ENCODE results near the gene KL.

Gene KL

DNA sequence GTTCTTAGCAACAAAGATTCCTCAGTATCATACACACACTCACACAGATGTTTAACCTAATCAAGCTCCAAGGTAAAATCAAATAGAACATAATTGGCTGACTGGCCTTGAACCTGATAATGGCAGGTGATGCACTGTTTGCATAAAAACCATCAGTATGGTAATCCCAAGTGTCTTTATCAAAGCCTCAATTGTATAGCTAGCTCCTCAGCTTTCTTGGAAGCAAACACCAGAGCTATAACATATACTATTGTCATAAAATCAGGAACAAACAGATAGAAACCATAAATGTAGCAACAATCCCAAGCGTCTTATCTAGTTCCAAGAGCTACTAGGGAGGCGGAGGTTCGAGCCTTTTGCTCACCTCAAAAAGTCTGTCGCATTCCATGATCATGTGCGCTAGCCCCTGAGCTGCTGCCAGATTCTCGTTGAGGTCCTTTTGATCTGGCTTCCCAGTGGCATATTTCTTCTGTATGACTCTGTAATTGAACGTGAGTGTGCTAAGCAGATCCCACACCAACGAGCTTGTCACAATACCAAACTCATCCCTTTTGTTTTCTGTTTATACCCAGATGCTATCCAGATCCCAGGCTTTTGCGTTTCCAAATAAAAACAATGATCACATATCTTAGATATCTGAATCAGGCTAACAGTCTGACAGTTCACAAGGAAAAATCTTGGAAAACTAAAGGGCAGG is 95.3 kb downstream of the KL start:
- TF ChIP-seq, protein P1, sequence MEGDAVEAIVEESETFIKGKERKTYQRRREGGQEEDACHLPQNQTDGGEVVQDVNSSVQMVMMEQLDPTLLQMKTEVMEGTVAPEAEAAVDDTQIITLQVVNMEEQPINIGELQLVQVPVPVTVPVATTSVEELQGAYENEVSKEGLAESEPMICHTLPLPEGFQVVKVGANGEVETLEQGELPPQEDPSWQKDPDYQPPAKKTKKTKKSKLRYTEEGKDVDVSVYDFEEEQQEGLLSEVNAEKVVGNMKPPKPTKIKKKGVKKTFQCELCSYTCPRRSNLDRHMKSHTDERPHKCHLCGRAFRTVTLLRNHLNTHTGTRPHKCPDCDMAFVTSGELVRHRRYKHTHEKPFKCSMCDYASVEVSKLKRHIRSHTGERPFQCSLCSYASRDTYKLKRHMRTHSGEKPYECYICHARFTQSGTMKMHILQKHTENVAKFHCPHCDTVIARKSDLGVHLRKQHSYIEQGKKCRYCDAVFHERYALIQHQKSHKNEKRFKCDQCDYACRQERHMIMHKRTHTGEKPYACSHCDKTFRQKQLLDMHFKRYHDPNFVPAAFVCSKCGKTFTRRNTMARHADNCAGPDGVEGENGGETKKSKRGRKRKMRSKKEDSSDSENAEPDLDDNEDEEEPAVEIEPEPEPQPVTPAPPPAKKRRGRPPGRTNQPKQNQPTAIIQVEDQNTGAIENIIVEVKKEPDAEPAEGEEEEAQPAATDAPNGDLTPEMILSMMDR (IDR thresholded peaks at IDR 0.05; ENCODE audit: low read depth, low read length), result no peak
- DNase-seq (ENCODE audit: extremely low read depth, low read depth), result no peak

DNA sequence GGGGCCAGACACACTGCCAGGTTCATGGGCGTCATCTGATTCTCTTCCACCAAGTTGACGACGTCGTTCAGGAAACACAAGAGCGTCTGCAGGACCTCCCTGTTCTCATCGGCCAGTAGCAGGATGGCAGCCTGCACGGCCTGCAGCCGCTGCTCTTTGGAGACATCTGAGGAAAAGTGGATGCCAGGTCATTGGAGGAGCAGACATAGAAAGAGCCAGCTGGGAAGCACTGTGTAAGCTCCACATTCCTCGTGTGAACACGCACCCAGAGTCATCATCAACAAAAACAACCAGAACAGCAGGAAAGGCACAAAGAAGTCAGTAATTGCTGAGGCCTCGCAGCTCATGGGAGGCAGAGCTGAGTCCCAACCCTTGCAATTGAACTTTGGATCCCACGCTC is 96.5 kb downstream of the KL start:
- DNase-seq (ENCODE audit: extremely low read depth, low read depth), result no peak
- TF ChIP-seq, protein P1 (IDR thresholded peaks at IDR 0.05; ENCODE audit: low read depth, low read length), result no peak

DNA sequence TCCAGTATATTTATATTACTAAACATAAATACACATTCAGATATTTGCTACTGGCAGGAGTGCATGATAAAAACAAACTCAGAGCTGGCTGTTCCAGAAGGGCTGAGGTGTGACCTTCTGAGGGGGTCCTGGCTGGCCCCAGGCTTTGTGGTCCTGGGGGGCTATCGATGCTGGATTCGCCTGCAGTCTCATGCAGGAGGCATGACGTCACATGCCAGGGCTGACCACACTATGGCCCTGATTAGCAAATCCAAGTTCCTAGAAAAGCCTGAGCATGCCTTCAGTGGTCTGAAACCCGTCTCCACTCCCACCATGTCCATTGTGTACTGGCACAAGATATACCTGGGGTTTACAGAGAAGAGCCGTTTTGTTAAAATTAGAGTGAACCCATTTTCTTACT is 97.9 kb downstream of the KL start:
- TF ChIP-seq, protein P1 (IDR thresholded peaks at IDR 0.05; ENCODE audit: low read depth, low read length), result no peak
- no peak for DNase-seq (ENCODE audit: extremely low read depth, low read depth)

DNA sequence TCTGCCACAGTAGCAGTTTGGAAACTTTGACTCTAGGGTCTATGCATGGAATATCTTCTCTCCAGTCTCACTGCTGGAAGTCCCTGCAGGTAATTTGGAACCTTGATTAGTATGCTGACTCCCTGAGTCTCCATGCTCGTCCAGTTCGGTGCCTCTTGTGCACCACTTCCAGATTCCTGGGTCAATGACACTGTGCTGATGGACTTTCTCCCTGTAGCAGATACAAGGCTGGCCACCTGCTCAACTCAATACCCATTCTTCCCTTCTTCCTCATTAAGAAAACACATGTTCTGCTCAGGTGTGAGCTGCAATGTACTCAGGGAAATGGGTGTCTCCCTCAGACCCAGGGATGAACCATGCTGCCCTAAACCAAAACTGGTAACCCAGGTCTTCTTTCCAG is 99.1 kb downstream of the KL start:
- TF ChIP-seq, protein P1 (IDR thresholded peaks at IDR 0.05; ENCODE audit: low read depth, low read length), result no peak
- DNase-seq (ENCODE audit: extremely low read depth, low read depth), result no peak

Data from AG09319 (cell line).